Measurements from ENCODE around the gene C12orf75. TPM values are rescaled to one million over a fixed set of nuclear protein-coding genes. Genes with fewer than 3 reads are reported as not detected.
"Not testable (repeated sequence)": the region's sequence is repeated elsewhere in the genome, so short reads cannot be mapped to it uniquely, and the experiment has no call there.

C12orf75 gene
- total RNA-seq, 1 donor from 2014 or later = 169 TPM

- H3K36me3 Mint-ChIP-seq (ENCODE audit: unreplicated experiment) = peaks cover 24% of the 10 kb centered on the region
- DNase-seq (ENCODE audit: extremely low spot score, unreplicated experiment) = no peak
- no peak overlapping the region for H3K4me3 Mint-ChIP-seq (ENCODE audit: unreplicated experiment)
- H3K4me1 Mint-ChIP-seq (ENCODE audit: unreplicated experiment) = peaks cover 17% of the 10 kb centered on the region
- no peaks in the 10 kb centered on the region for H3K27me3 Mint-ChIP-seq (ENCODE audit: unreplicated experiment)
- no peak overlapping the region for H3K27ac Mint-ChIP-seq (ENCODE audit: unreplicated experiment)
- peaks cover 8% of the 10 kb centered on the region for H3K9me3 Mint-ChIP-seq (ENCODE audit: unreplicated experiment)
- no peak for TF ChIP-seq CTCF (IDR thresholded peaks at IDR 0.05)
These were observed 69.1 kb downstream of the C12orf75 start for GRCh38 chr12:105399428-105400081.

GRCh38 chr12:105400227-105400626 is 69.7 kb downstream of the C12orf75 start:
- Mint-ChIP-seq H3K4me1 (ENCODE audit: unreplicated experiment) (peaks cover 17% of the 10 kb centered on the region), H3K27me3 (ENCODE audit: unreplicated experiment) (no peaks in the 10 kb centered on the region), H3K9me3 (ENCODE audit: unreplicated experiment) (peaks cover 8% of the 10 kb centered on the region), H3K4me3 (ENCODE audit: unreplicated experiment) (no peak overlapping the region), H3K27ac (ENCODE audit: unreplicated experiment) (no peak overlapping the region), H3K36me3 (ENCODE audit: unreplicated experiment) (peaks cover 27% of the 10 kb centered on the region)
- no peak for TF ChIP-seq CTCF (IDR thresholded peaks at IDR 0.05)
- DNase-seq (ENCODE audit: extremely low spot score, unreplicated experiment) = no peak

GRCh38 chr12:105401198-105401597 is 70.7 kb downstream of the C12orf75 start:
- H3K36me3 Mint-ChIP-seq (ENCODE audit: unreplicated experiment) = peaks cover 31% of the 10 kb centered on the region
- no peak for DNase-seq (ENCODE audit: extremely low spot score, unreplicated experiment)
- H3K27ac Mint-ChIP-seq (ENCODE audit: unreplicated experiment) = peak overlapping the region; percentile 72
- H3K4me1 Mint-ChIP-seq (ENCODE audit: unreplicated experiment) = peaks cover 17% of the 10 kb centered on the region
- peaks cover 8% of the 10 kb centered on the region for H3K9me3 Mint-ChIP-seq (ENCODE audit: unreplicated experiment)
- H3K27me3 Mint-ChIP-seq (ENCODE audit: unreplicated experiment) = no peaks in the 10 kb centered on the region
- no peak for TF ChIP-seq CTCF (IDR thresholded peaks at IDR 0.05)
- no peak overlapping the region for H3K4me3 Mint-ChIP-seq (ENCODE audit: unreplicated experiment)

- Mint-ChIP-seq H3K36me3 (ENCODE audit: unreplicated experiment) (peaks cover 33% of the 10 kb centered on the region), H3K4me1 (ENCODE audit: unreplicated experiment) (peaks cover 20% of the 10 kb centered on the region), H3K27me3 (ENCODE audit: unreplicated experiment) (no peaks in the 10 kb centered on the region), H3K4me3 (ENCODE audit: unreplicated experiment) (no peak overlapping the region), H3K27ac (ENCODE audit: unreplicated experiment) (peak overlapping the region; percentile 72), H3K9me3 (ENCODE audit: unreplicated experiment) (peaks cover 8% of the 10 kb centered on the region)
- no peak for DNase-seq (ENCODE audit: extremely low spot score, unreplicated experiment)
- TF ChIP-seq CTCF (IDR thresholded peaks at IDR 0.05) = no peak
These were observed 71.9 kb downstream of the C12orf75 start for GRCh38 chr12:105402366-105402765.

GRCh38 chr12:105403095-105403494 is 72.6 kb downstream of the C12orf75 start:
- Mint-ChIP-seq H3K27me3 (ENCODE audit: unreplicated experiment) (no peaks in the 10 kb centered on the region), H3K4me1 (ENCODE audit: unreplicated experiment) (peaks cover 25% of the 10 kb centered on the region), H3K4me3 (ENCODE audit: unreplicated experiment) (no peak overlapping the region), H3K36me3 (ENCODE audit: unreplicated experiment) (peaks cover 31% of the 10 kb centered on the region), H3K9me3 (ENCODE audit: unreplicated experiment) (peaks cover 7% of the 10 kb centered on the region), H3K27ac (ENCODE audit: unreplicated experiment) (no peak overlapping the region)
- TF ChIP-seq CTCF (IDR thresholded peaks at IDR 0.05) = no peak
- DNase-seq (ENCODE audit: extremely low spot score, unreplicated experiment) = no peak

- H3K4me3 Mint-ChIP-seq (ENCODE audit: unreplicated experiment); DNase-seq (ENCODE audit: extremely low spot score, unreplicated experiment); H3K27ac Mint-ChIP-seq (ENCODE audit: unreplicated experiment); H3K27me3 Mint-ChIP-seq (ENCODE audit: unreplicated experiment); H3K9me3 Mint-ChIP-seq (ENCODE audit: unreplicated experiment): not testable (repeated sequence)
- Mint-ChIP-seq H3K4me1 (ENCODE audit: unreplicated experiment) (peaks cover 36% of the 10 kb centered on the region), H3K36me3 (ENCODE audit: unreplicated experiment) (peaks cover 24% of the 10 kb centered on the region)
These were observed 73.6 kb downstream of the C12orf75 start for GRCh38 chr12:105404134-105404533.

Measured in osteocyte (in vitro differentiated cells).